CD4-positive, alpha-beta T cell (primary cell): ENCODE data around the gene CIB4. TPM values are rescaled to one million over a fixed set of nuclear protein-coding genes. Genes with fewer than 3 reads are reported as not detected.

Source experiments
- ATAC-seq: fragments of 200-7000 bp; cut with Tn5 transposase; one replicate; pipeline ENCODE4 v1.10.0; 2022; ENCODE audit warnings: mild to moderate bottlenecking; ENCODE audit not compliant: poor library complexity
- CTCF ChIA-PET: fragments of 350-600 bp; sonication (Branson Sonifier 250); formaldehyde crosslinking; loops from one replicate; lab custom pipeline; 2021; ENCODE audit warnings: antibody characterized with exemption, inconsistent platforms; lab: Charles Lee
- POLR2A ChIA-PET: fragments of 350-600 bp; sonication (Branson Sonifier 250); formaldehyde crosslinking; loops from one replicate; lab custom pipeline; 2021; ENCODE audit warnings: antibody characterized with exemption, inconsistent platforms; lab: Charles Lee
- DNase-seq, 14 experiments: peaks; one replicate each; pipeline ENCODE4 v3.0.0-alpha.2; 2013 to 2020; ENCODE audit warnings: mixed read lengths in 2 of 14
- H3K27ac ChIP-seq, 2 donors: one replicate each; pipeline versions ENCODE4 v1.5.1 to v1.7.0; 2013; ENCODE audit warnings: low read length in 2 of 2, low read depth in 1 of 2, mild to moderate bottlenecking in 1 of 2
- H3K27me3 ChIP-seq, 2 experiments: 1 replicate in 1 of 2; 2 replicates in 1 of 2; pipeline versions ENCODE4 v1.6.1 to v1.7.0; 2013; ENCODE audit warnings: low read length in 2 of 2, control low read depth in 1 of 2, mild to moderate bottlenecking in 1 of 2, moderate library complexity in 1 of 2; ENCODE audit not compliant: insufficient read depth in 2 of 2, control insufficient read depth in 1 of 2
- H3K36me3 ChIP-seq: one replicate; pipeline ENCODE4 v1.6.1; 2013; ENCODE audit warnings: low read length, control low read depth; ENCODE audit not compliant: insufficient read depth
- H3K4me1 ChIP-seq: one replicate; pipeline ENCODE4 v1.6.1; 2013; ENCODE audit warnings: low read length, control low read depth; ENCODE audit not compliant: insufficient read depth
- H3K4me3 ChIP-seq: one replicate; pipeline ENCODE4 v1.5.1; 2013; ENCODE audit warnings: mild to moderate bottlenecking, low read length, moderate library complexity
- H3K9me3 ChIP-seq, 2 experiments: 1 replicate in 1 of 2; 2 replicates in 1 of 2; pipeline versions ENCODE4 v1.6.1 to v1.7.0; 2013; ENCODE audit warnings: low read length in 2 of 2, mild to moderate bottlenecking in 2 of 2, control low read depth in 1 of 2, moderate library complexity in 1 of 2; ENCODE audit not compliant: control insufficient read depth in 1 of 2, insufficient read depth in 1 of 2
- H3K27ac Mint-ChIP-seq: one replicate; pipeline ENCODE4 v1.8.0; 2020; ENCODE audit warnings: mixed read lengths
- H3K27me3 Mint-ChIP-seq: one replicate; pipeline ENCODE4 v1.8.0; 2021; ENCODE audit warnings: mixed read lengths
- H3K36me3 Mint-ChIP-seq: one replicate; pipeline ENCODE4 v1.8.0; 2021; ENCODE audit warnings: low read depth, mixed read lengths
- H3K4me1 Mint-ChIP-seq: one replicate; pipeline ENCODE4 v1.8.0; 2021; ENCODE audit warnings: low read depth, mixed read lengths
- H3K4me3 Mint-ChIP-seq: one replicate; pipeline ENCODE4 v1.8.0; 2020; ENCODE audit warnings: mild to moderate bottlenecking, mixed read lengths
- H3K9me3 Mint-ChIP-seq: one replicate; pipeline ENCODE4 v1.8.0; 2020; ENCODE audit warnings: mixed read lengths
- CTCF ChIP-seq: fragments of 200-600 bp; IDR thresholded peaks from one replicate; pipeline ENCODE4 v1.8.0; 2022; ENCODE audit warnings: antibody characterized with exemption, mild to moderate bottlenecking
- intact Hi-C, 2 experiments: fragments of 100-400 bp; cut with DNase I in 1 of 2; cut with micrococcal nuclease in 1 of 2; formaldehyde crosslinking; loops; one replicate each; pipeline versions ENCODE4 v1.15.1 to v1.9.0; 2023 to 2025; cut with DNase I, micrococcal nuclease
- total RNA-seq, 174 experiments: library from RNA in 2 of 174; stranded (reverse) in 2 of 174; gene quantifications; one replicate each; pipeline ENCODE4 v1.2.3 and lab custom pipeline; 2021 to 2026

CIB4 gene
- total RNA-seq, 2 experiments from 2014 or later: not detected

- Mint-ChIP-seq H3K27me3 (peaks cover 14% of the 10 kb centered on the region), H3K9me3 (no peaks in the 10 kb centered on the region), H3K4me1 (no peaks in the 10 kb centered on the region), H3K4me3 (no peak overlapping the region), H3K36me3 (no peaks in the 10 kb centered on the region), H3K27ac (no peak overlapping the region)
- H3K27ac ChIP-seq: no peak overlapping the region
- no peak overlapping the region for H3K4me3 ChIP-seq
- peaks cover 0 to 7% of the 10 kb centered on the region in 2 experiments for H3K9me3 ChIP-seq
- no peaks in the 10 kb centered on the region for H3K4me1 ChIP-seq
- ChIA-PET POLR2A (no interaction called here), CTCF (no interaction called here)
- peaks cover 3 to 7% of the 10 kb centered on the region in 2 experiments for H3K27me3 ChIP-seq
- TF ChIP-seq CTCF: no peak
- ATAC-seq (no peak), DNase-seq (no peak)
- H3K36me3 ChIP-seq: no peaks in the 10 kb centered on the region
- intact Hi-C loops: no loop called here
Measured at GRCh38 chr2:26653207-26654060, 12.3 kb upstream of the CIB4 start.

- H3K9me3 Mint-ChIP-seq: no peaks in the 10 kb centered on the region
- intact Hi-C loops: no loop called here
- H3K27ac Mint-ChIP-seq: no peak overlapping the region
- ATAC-seq (no peak), DNase-seq (no peak)
- no peak for TF ChIP-seq CTCF
- Histone ChIP-seq H3K36me3 (no peaks in the 10 kb centered on the region), H3K4me3 (no peak overlapping the region), H3K27me3 (peaks cover 3 to 7% of the 10 kb centered on the region in 2 experiments), H3K9me3 (no peaks in the 10 kb centered on the region), H3K4me1 (no peaks in the 10 kb centered on the region), H3K27ac (no peak overlapping the region)
- H3K4me3 Mint-ChIP-seq: no peak overlapping the region
- CTCF ChIA-PET: no interaction called here
- H3K27me3 Mint-ChIP-seq: peaks cover 14% of the 10 kb centered on the region
- H3K4me1 Mint-ChIP-seq: no peaks in the 10 kb centered on the region
- POLR2A ChIA-PET: no interaction called here
- no peaks in the 10 kb centered on the region for H3K36me3 Mint-ChIP-seq
Measured at GRCh38 chr2:26652361-26653041, 11.3 kb upstream of the CIB4 start.

DNA sequence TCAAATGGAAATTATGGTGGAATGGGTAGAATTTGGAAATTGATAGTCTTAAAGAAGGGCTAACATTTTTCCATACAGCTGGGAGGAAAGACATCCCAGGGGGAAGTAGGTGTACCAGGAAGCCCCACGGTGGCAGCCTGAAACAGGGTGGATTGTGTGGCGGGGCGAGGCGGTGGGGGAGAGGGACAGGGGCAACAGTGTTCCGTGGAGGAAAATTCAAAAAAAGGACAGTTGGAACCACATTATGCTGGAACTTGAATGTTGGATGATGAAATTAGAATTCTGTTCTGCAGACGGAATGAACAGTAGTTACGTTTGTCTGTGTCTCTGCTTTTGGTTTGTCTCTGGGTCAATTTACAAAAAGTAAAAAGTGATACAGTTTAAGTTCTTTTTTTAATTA lies 10.6 kb upstream of the CIB4 start:
- POLR2A ChIA-PET: no interaction called here
- no peaks in the 10 kb centered on the region for H3K9me3 ChIP-seq
- peaks cover 3 to 7% of the 10 kb centered on the region in 2 experiments for H3K27me3 ChIP-seq
- H3K27ac Mint-ChIP-seq: no peak overlapping the region
- no peak overlapping the region for H3K27ac ChIP-seq
- ATAC-seq (no peak), DNase-seq (no peak)
- H3K36me3 Mint-ChIP-seq: no peaks in the 10 kb centered on the region
- H3K4me3 Mint-ChIP-seq: no peak overlapping the region
- H3K36me3 ChIP-seq: no peaks in the 10 kb centered on the region
- TF ChIP-seq CTCF: no peak
- no peak overlapping the region for H3K4me3 ChIP-seq
- intact Hi-C loops: no loop called here
- H3K4me1 Mint-ChIP-seq: no peaks in the 10 kb centered on the region
- no peaks in the 10 kb centered on the region for H3K4me1 ChIP-seq
- CTCF ChIA-PET: no interaction called here
- H3K27me3 Mint-ChIP-seq: peaks cover 17% of the 10 kb centered on the region
- no peaks in the 10 kb centered on the region for H3K9me3 Mint-ChIP-seq
